Superior temporal gyrus (tissue), 1 donor: ENCODE data around the gene KRT35.

ENCODE experiments used
- DNase-seq: peaks from one replicate; pipeline ENCODE4 v3.0.0-alpha.2; 2016; ENCODE audit errors: extremely low spot score

The KRT35 gene

GRCh38 chr17:41486809-41487530 is 6.0 kb upstream of the KRT35 start:
- DNase-seq = no peak

- DNase-seq = no peak
These were observed 5.4 kb upstream of the KRT35 start for GRCh38 chr17:41486316-41486715.

GRCh38 chr17:41484920-41485904 is 4.3 kb upstream of the KRT35 start:
- DNase-seq = no peak

- DNase-seq = no peak
These were observed 3.3 kb upstream of the KRT35 start for GRCh38 chr17:41483991-41484826.

GRCh38 chr17:41483531-41483930 is 2.6 kb upstream of the KRT35 start:
- DNase-seq = no peak

GRCh38 chr17:41480581-41480980 is 370 bp downstream of the KRT35 start:
- DNase-seq = no peak

- no peak for DNase-seq
These were observed 815 bp downstream of the KRT35 start for GRCh38 chr17:41480136-41480535.

GRCh38 chr17:41478237-41478636 is 2.7 kb downstream of the KRT35 start:
- DNase-seq = no peak

- DNase-seq = no peak
These were observed 3.8 kb downstream of the KRT35 start for GRCh38 chr17:41476866-41477815.

GRCh38 chr17:41475421-41475820 is 5.5 kb downstream of the KRT35 start:
- no peak for DNase-seq

GRCh38 chr17:41474863-41475262 is 6.1 kb downstream of the KRT35 start:
- no peak for DNase-seq

- DNase-seq = no peak
These were observed 12.6 kb downstream of the KRT35 start for GRCh38 chr17:41468346-41468745.

GRCh38 chr17:41467561-41467960 is 13.4 kb downstream of the KRT35 start:
- DNase-seq = peak; percentile 13

- no peak for DNase-seq
These were observed 14.0 kb downstream of the KRT35 start, which contains the start of gene KRT32 for GRCh38 chr17:41466988-41467387. KRT32 (minus strand) TSS chr17:41467386; CDS start chr17:41467325, 61 bp downstream.

GRCh38 chr17:41464682-41465081 is 16.3 kb downstream of the KRT35 start:
- DNase-seq = peak; percentile 70

GRCh38 chr17:41464173-41464572 is 16.8 kb downstream of the KRT35 start:
- no peak for DNase-seq

- no peak for DNase-seq
These were observed 17.2 kb downstream of the KRT35 start for GRCh38 chr17:41463746-41464145.

- DNase-seq = no peak
These were observed 18.2 kb downstream of the KRT35 start for GRCh38 chr17:41462705-41463104.

- DNase-seq = no peak
These were observed 23.3 kb downstream of the KRT35 start for GRCh38 chr17:41457676-41458075.

- DNase-seq = no peak
These were observed 24.7 kb downstream of the KRT35 start for GRCh38 chr17:41456204-41456603.

- DNase-seq = no peak
These were observed 25.7 kb downstream of the KRT35 start for GRCh38 chr17:41455236-41455635.
